HCEC 1CT (cell line): ENCODE results near the gene MEGF9.

Source experiments
- DNase-seq: peaks from one replicate; pipeline ENCODE4 v3.0.0-alpha.2; 2017

The MEGF9 gene

GRCh38 chr9:120702075-120702474 is 12.2 kb downstream of the MEGF9 start:
- no peak for DNase-seq

GRCh38 chr9:120701248-120701647 is 13.0 kb downstream of the MEGF9 start:
- no peak for DNase-seq

DNA sequence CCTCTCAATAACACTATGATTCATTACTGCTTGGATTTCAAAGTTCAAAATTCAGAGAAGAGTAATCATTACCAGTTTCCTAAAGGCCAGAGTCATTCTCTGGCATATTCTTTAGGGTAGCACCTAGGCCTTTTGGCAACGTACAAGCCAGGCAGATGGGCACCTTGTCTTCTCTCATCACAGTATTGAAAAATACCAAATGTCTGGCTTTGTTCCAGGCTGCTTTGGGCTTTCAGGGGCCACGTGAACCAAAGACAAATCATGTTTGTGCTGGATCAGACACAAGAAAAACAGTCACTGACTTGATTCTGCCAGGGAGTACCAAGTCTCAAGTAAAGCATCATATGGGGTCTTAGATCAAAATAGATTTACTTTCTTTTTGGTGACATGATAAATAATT is 15.5 kb downstream of the MEGF9 start:
- no peak for DNase-seq

DNA sequence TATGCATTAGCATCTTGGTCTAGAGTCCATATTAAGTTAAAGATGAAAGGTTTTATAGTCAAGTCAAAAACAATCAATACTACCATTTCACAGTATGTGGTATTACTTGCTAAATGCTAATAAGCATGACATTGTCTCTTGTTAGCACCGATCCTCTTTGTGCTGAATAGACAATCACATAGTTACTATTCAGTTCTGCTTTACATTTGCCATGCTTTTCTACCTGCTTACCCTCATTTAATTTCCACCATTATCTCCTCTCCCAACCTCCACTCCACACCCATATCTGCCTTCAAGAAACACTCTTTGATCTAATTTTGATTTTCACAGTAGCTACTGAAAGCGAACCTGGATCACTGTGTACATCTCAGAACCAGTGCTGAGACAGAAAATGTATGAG is 16.8 kb downstream of the MEGF9 start:
- DNase-seq = no peak

DNA sequence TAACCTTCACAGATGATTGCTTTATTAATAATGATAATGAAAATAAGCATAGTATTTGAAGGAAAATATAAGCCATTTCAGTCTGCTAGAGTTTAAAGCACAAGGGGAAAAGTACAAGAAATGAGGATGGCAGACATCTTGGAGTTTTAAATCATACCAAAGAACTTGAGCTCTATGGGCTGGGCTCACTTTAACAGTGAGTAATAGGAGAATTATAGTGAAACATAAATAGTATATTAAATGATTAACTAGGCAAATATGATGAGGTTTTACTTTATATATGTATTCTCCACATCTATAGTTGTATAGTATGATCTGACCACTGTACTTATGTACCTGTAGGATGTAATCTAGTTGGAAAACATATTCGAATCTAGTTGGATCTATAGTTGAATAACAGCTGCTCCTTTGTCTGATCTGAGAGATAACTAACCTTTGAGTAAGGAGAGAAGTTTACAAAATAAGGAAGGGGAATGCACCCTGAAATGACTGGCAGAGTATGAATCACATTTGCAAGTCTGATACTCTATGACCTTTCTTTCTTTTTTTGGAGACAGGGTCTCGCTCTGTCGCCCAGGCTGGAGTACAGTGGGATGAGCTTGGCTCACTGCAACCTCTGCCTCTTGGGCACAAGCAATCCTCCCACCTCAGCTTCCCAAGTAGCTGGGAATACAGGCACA is 17.6 kb downstream of the MEGF9 start:
- DNase-seq = peak; percentile 61

DNA sequence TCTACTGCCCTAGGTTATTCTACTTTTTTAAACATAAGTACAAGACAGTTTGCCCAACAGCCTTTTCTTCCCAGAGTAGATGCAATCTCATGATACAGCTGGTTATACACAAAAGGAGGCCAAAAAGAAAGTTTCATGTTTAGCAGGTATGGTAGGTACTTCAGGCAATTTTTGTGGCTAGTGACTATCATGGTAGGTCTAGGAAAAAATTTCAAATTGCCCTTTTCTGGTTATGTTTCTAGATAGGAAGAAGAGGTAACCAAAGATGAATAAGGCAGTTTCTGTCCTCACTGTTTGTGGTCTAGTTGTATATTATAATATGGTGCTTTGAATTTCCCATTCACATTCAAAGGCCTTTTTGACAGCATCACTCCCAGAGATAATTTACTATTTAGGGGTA is 19.7 kb downstream of the MEGF9 start:
- DNase-seq = no peak

DNA sequence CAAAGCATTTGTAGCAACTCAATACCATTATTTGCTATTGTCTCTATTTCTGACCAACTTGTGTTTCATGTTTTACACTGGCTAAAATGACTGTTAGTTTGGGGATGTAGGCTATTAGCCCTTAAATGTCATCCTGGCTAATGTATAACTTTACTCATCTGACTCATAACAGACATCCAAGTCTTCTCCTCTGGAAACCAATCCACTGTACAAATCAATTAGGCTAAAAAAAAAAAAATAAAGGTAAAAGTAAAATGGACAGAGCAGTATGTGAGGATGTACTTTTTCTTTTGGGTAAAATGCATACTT is 20.6 kb downstream of the MEGF9 start:
- DNase-seq = peak; percentile 38

DNA sequence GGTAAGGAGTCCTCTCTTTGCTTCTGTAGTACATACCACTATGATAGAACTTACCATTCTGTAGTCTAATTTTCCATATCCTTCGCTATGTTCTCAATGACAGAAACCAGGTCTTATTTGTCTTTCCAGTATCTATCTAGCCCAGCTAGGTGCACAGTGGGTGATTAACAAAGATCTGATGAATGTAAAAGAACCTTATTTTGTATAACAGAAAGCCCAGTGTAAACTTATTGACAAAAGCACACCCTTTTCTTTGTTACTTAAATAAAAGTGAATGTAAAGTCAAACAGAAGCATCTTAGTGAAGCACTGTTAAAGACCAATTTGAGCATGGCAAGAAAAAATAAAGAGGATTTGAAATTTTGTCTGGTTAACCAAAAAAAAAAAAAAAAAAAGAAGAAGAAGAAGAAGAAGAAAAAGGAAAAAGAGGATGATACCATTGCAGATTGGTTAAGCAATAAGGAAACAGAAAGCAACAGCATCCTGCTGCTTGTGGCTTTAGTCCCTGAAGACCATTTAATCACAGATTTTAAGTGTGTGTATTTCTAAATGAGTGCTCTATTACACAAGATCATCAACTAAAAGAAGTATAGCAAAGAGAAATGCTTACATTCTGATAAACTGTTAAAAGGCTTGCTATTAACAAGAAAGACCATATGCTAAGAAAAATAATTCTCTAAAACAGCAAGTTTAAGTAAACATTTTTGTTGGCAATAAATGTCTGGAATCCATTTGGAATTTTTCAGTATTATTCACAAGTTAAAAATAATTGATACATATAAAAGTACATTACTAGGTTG is 21.2 kb downstream of the MEGF9 start:
- DNase-seq = no peak

DNA sequence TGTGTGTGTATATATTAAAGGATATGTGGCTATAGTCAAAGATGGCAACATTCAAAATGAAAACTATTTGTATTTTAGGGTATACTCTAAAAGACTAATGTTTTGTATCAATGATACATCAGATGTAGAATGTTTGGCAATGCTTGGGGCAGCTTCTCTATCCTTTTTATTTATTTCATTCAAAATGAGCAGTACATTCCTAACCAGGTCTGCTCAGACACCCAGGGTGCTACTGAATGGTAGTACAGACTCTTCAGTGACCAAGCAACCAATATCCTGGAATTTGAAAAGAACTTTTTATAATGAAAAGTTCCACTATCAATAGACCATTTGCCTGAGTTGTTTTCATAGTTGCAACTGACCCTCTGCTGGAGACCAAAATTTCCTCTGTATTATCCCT is 23.9 kb downstream of the MEGF9 start:
- no peak for DNase-seq

DNA sequence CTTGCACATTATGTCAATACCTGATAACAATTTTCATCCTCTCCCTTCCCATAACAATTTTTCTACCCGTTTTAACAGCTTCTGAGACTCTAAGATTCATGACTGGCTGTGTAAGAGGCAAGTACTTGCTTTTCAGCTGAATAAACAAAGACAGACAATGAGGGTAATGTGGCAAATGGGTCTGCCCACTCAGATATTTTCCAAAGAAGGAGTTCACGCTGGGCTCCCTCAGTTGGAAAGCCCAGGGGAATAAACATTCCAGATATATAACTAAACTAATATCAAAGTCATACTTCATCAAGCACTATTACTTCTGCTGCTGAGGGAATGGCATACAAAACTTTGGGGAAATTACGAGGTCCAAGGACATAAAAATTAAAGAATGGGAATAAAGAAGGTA is 24.4 kb downstream of the MEGF9 start:
- no peak for DNase-seq

- no peak for DNase-seq
Measured at GRCh38 chr9:120688758-120689157, 25.5 kb downstream of the MEGF9 start.

- no peak for DNase-seq
Measured at GRCh38 chr9:120683150-120683549, 31.1 kb downstream of the MEGF9 start.

DNA sequence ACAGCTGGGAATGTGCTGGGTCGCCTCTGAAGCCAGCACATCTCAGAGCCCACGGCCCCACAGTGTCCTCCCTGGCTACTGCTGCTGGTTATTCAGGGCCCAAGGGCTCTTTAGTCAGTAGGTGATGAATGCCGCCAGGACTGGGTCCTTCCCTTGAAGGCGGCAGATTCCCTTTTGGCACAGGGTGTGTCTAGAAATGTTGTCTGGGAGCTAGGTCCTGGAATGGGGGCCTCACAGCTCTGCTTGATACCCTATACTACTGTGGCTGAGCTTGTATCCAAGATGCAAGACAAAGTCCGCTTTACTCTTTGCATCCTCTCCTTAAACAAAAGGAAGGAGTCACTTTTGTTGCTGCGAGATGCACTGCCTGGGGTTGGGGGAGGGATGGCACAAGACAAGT is 33.1 kb downstream of the MEGF9 start:
- DNase-seq = no peak

GRCh38 chr9:120680579-120680978 is 33.7 kb downstream of the MEGF9 start:
- no peak for DNase-seq

GRCh38 chr9:120680161-120680560 is 34.1 kb downstream of the MEGF9 start:
- no peak for DNase-seq

DNA sequence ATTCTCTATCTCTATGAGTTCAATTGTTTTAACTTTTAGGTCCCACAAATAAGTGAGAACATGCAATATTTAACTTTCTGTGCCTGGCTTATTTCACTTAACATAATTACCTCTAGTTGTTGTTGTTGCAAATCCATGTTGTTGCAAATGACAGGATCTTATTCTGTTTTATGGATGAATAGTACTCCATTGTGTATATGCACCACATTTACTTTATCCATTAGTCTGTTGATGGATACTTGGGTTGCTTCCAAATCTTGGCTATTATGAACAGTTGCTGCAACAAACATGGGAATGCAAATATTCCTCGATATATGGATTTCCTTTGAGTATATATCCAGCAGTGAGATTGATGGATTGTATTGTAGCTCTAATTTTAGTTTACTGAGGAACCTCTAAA is 36.3 kb downstream of the MEGF9 start:
- no peak for DNase-seq

GRCh38 chr9:120676767-120677402 is 37.4 kb downstream of the MEGF9 start:
- DNase-seq = no peak

DNA sequence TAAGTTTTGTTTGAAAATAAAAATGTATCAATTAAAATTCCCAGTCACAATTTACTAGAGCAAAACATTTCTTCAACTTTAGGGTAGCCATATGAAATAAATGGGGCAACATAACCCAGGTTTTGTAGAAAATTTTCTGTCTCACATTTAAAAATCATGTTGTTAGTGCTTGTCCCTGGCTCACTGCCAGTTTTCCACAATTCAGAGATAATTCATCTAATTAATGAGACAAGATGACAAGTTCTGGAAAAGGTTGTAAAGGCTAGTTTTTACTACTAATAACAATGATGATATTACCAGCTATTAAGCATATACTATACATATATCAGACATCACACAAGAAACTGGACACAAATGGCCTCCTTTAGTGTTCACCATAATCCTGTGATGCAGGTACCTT is 45.9 kb downstream of the MEGF9 start:
- DNase-seq = no peak

GRCh38 chr9:120663950-120664349 is 50.3 kb downstream of the MEGF9 start:
- no peak for DNase-seq

- DNase-seq = no peak
Measured at GRCh38 chr9:120663380-120663779, 50.9 kb downstream of the MEGF9 start.

DNA sequence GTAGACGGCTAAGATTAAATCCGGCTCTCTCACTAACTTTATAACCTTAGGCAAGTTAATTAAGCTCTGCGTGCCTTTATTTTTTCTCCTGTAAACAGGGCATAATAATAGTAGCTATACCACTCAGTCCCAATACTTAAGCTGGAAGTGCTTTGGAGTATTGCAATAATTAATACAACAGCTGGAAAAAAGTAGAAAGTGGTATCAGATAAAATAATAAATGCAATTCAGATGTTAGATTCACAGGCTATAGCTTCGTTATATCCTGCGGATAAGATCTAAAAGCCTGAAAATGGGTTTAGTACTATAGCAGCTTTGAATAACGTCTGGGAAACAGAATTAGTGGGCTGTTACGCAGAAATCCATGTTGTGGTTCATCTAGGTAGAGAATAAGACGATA is 51.8 kb downstream of the MEGF9 start:
- DNase-seq = no peak

DNA sequence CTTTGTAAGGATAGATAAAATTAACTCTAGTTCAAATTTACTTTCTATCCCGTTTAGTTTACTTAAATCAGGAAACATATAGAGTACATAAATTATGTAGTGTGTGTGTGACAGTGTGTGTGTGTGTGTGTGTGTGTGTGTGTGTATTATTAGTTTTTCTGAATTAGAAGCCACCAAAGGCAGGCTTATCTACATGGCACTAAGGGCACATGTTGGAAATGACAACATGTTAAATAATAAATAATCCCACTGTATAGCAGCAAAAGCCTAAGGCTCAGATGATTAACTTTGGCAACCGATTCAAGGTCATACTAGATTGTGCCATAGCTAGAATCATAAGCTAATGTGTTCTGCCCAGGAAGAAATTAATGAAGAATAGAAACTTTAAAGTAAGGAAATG is 54.6 kb downstream of the MEGF9 start:
- no peak for DNase-seq

DNA sequence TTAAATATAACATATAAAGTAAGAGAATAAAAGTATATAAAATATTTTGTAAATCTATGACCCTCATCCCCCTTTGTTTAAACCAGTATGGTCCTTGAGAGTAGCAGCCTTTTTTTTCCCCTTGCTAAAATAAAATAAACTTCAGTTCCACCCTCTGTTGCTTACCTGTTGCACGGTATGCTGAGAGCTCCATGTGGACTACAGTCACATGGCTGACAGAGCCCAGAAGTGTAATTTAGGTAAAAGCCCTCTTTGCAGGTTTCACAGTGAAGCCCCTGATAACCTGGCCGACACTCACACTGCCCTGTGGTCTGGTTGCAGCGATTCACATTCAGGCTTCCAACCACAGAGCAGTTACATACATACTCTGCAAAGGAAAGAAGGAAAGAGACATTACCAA is 55.1 kb downstream of the MEGF9 start:
- DNase-seq = no peak

- peak; percentile 66 for DNase-seq
Measured at GRCh38 chr9:120655005-120655622, 59.2 kb downstream of the MEGF9 start.
